GM10266 (cell line): Measurements from ENCODE around the gene API5.
"Not testable (repeated sequence)": the region's sequence is repeated elsewhere in the genome, so short reads cannot be mapped to it uniquely, and the experiment has no call there.

Experiments
- DNase-seq: peaks from one replicate; pipeline ENCODE4 v3.0.0; 2012; ENCODE audit errors: extremely low spot score
- CTCF ChIP-seq: IDR thresholded peaks from 2 replicates; pipeline ENCODE4 v1.5.1; 2012; ENCODE audit warnings: mild to moderate bottlenecking, low read depth; ENCODE audit not compliant: control insufficient read depth, insufficient read depth; ENCODE audit errors: missing control alignments

The API5 gene

GRCh38 chr11:43328482-43328881 lies 16.7 kb downstream of the API5 start:
- no peak for TF ChIP-seq CTCF
- DNase-seq, result no peak

GRCh38 chr11:43341159-43341558 lies 29.4 kb downstream of the API5 start:
- DNase-seq, result no peak

DNA sequence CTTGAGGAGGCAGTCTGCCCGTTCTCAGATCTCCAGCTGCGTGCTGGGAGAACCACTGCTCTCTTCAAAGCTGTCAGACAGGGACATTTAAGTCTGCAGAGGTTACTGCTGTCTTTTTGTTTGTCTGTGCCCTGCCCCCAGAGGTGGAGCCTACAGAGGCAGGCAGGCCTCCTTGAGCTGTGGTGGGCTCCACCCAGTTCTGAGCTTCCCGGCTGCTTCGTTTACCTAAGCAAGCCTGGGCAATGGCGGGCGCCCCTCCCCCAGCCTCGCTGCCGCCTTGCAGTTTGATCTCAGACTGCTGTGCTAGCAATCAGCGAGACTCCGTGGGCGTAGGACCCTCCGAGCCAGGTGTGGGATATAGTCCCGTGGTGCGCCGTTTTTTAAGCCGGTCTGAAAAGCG lies 39.6 kb downstream of the API5 start:
- not testable (repeated sequence) for DNase-seq

More at GRCh38 chr11:43341159-43341558, 29.4 kb downstream of the API5 start:
- TF ChIP-seq CTCF, result no peak

GRCh38 chr11:43354311-43354710 lies 42.5 kb downstream of the API5 start:
- no peak for TF ChIP-seq CTCF
- no peak for DNase-seq

DNA sequence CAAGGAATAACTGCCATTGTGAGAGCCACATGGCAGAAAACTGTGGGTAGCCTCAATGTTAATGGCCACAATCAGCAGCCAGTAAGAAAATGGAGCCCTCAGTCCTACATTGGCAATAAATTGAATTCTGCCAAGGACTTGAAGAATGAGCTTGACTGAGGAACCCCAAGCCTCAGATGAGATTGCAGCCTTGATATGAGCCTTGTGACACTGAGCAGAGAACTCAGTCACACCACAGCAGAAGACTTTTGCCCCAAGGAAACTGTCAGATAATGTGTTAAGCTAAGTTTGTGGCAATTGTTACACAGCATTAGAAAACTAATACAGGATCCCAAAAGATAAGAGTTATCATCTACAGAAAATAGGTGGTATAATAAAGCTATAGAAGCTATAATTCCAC lies 44.5 kb downstream of the API5 start:
- DNase-seq, result no peak
- no peak for TF ChIP-seq CTCF

GRCh38 chr11:43358279-43358800 lies 46.5 kb downstream of the API5 start:
- no peak for TF ChIP-seq CTCF
- DNase-seq, result no peak

- no peak for TF ChIP-seq CTCF
- DNase-seq, result peak; percentile 91
Observed at GRCh38 chr11:43358801-43359421, 47.1 kb downstream of the API5 start, which contains the start of gene TTC17. Gene TTC17, plus strand, starts transcription at chr11:43358920. Its CDS starts 35 bp downstream, at chr11:43358955.

DNA sequence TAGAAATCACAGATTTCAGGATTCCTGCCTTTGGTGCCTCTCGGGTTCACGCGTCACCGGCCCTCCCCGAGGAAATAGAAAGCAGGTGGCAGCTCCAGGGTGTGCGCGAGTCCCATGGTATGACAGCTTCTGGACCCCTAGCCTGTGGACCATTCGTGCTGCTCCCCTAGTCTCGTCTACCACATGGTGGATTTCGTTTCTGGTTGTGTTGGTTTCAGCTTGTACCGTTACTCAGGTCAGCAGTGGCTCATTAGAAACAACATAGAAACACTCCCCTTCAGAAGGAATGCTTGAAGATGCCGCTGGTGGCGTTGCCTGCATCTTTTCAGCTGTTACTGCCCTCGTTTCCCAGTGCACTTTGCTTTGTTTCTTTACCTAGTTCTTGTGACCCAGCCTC lies 47.6 kb downstream of the API5 start:
- TF ChIP-seq CTCF, result no peak
- DNase-seq, result peak; percentile 26
